Fibroblast of skin of right quadriceps (primary cell): ENCODE measurements around the gene IQCK.
"Not testable (repeated sequence)": the region's sequence is repeated elsewhere in the genome, so short reads cannot be mapped to it uniquely, and the experiment has no call there.

Source experiments
- DNase-seq: peaks from one replicate; pipeline ENCODE4 v3.0.0-alpha.2; 2013

The IQCK gene

GRCh38 chr16:19700319-19700781 is 17.7 kb upstream of the IQCK start:
- no peak for DNase-seq

GRCh38 chr16:19701091-19701490 is 17.0 kb upstream of the IQCK start:
- no peak for DNase-seq

- DNase-seq: no peak
Observed at GRCh38 chr16:19703172-19703889, 14.7 kb upstream of the IQCK start.

- peak; percentile 44 for DNase-seq
Observed at GRCh38 chr16:19704321-19705145, 13.5 kb upstream of the IQCK start.

GRCh38 chr16:19705146-19705501 is 12.9 kb upstream of the IQCK start:
- no peak for DNase-seq

GRCh38 chr16:19705843-19706242 is 12.2 kb upstream of the IQCK start:
- DNase-seq: no peak

- no peak for DNase-seq
Observed at GRCh38 chr16:19706846-19707245, 11.2 kb upstream of the IQCK start.

GRCh38 chr16:19707569-19708295 is 10.3 kb upstream of the IQCK start:
- no peak for DNase-seq

GRCh38 chr16:19708296-19709205 is 9.5 kb upstream of the IQCK start:
- no peak for DNase-seq

GRCh38 chr16:19709381-19710136 is 8.5 kb upstream of the IQCK start:
- no peak for DNase-seq

- DNase-seq: no peak
Observed at GRCh38 chr16:19710191-19710908, 7.7 kb upstream of the IQCK start.

GRCh38 chr16:19710991-19711545 is 7.0 kb upstream of the IQCK start:
- DNase-seq: no peak

GRCh38 chr16:19711643-19712042 is 6.4 kb upstream of the IQCK start:
- no peak for DNase-seq

GRCh38 chr16:19712418-19713058 is 5.5 kb upstream of the IQCK start:
- DNase-seq: no peak

GRCh38 chr16:19713697-19714096 is 4.4 kb upstream of the IQCK start:
- no peak for DNase-seq

GRCh38 chr16:19715566-19715965 is 2.5 kb upstream of the IQCK start:
- no peak for DNase-seq

- DNase-seq: no peak
Observed at GRCh38 chr16:19716183-19716582, 1.9 kb upstream of the IQCK start.

GRCh38 chr16:19716728-19717127 is 1.3 kb upstream of the IQCK start:
- not testable (repeated sequence) for DNase-seq

GRCh38 chr16:19717314-19717713 is 757 bp upstream of the IQCK start:
- DNase-seq: no peak

- no peak for DNase-seq
Observed at GRCh38 chr16:19718624-19718965, 524 bp downstream of the IQCK start.
